ENCODE data around the gene H1-8. TPM values are rescaled to one million over a fixed set of nuclear protein-coding genes. Genes with fewer than 3 reads are reported as not detected.

The H1-8 gene
- polyA plus RNA-seq, 1 experiment, result not detected

- Histone ChIP-seq H3K27me3 (ENCODE audit: control insufficient read depth, insufficient read depth, low read length) (no peaks in the 10 kb centered on the region), H3K4me3 (ENCODE audit: low read depth, low read length) (peak overlapping the region; percentile 10; the same call in 1 of the 2 replicates), H3K27ac (ENCODE audit: low read depth, low read length) (peak overlapping the region; percentile 94), H3K9me3 (ENCODE audit: control insufficient read depth, insufficient read depth, low read length) (no peaks in the 10 kb centered on the region; the same call in 1 of the 2 replicates)
- ChIA-PET CTCF (interaction anchor here (0.7 to 2.0 kb wide), 3 partner anchors 9 to 213 kb away, joined by 3 to 11 read pairs (median 3); no protein-coding TSS in a partner anchor), POLR2A (interaction anchor here (0.6 to 2.9 kb wide), 9 partner anchors 9 to 320 kb away, joined by 3 to 18 read pairs (median 5); partner anchors contain the start of genes IFT122, MBD4 and PLXND1)
- TF ChIP-seq CTCF (IDR thresholded peaks at IDR 0.05; ENCODE audit: low read depth, low read length), result no peak
- DNase-seq (ENCODE audit: low read depth, low spot score), result peak; percentile 77
Observed at GRCh38 chr3:129596194-129597086, 53.5 kb downstream of the H1-8 start.

DNA sequence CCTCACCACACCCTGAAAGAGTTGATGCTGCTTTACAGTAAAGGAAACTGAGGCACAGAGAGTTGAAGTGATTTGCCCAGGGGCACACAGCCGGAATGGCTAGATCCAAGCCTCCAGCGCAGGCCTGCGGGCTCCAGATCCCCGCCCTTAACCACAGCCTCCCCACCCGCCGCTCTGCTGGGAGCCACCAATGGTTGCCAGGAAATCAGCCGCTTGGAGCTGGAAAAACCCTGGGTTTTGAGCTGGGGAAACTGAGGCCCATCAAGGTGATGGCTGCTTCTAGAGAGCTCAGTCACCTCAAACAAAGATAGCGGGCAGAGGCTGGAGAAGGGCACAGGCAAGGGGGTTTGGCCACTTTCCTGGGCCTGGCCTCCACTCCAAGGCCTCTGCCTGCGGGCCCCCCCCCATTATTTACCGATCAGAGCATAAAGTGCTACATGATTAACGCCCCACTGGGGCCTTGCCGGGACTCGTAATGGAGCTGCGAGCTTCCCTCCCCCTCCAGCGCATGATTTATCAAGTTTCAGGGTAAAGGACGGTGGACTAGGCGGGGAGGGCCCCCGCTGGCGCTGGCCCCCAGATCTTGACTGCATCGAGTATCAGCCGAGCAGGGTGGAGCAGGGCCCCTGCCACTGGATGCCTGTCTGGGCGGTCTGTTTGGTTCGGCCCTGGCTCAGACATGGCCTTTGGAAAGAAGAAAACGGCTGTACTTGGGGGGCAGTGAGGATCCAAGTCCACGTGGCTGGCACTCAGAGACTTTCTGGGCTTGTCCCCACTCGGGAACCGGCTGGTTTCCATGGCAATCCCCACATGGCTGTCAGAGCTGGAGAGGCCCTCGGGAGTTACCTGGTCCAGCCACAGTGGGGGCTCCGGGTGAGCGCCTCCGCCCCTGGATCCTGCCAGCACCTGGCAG lies 54.4 kb downstream of the H1-8 start:
- CTCF ChIA-PET, result interaction anchor here (1.5 to 2.0 kb wide), 2 partner anchors 107 to 214 kb away, joined by 3 to 11 read pairs; no protein-coding TSS in a partner anchor
- no peak for DNase-seq (ENCODE audit: low read depth, low spot score)
- peak overlapping the region; percentile 94 for H3K27ac ChIP-seq (ENCODE audit: low read depth, low read length)
- 0 out of 2 replicates have a peak overlapping the region, but pooled peaks have one; percentile 10 for H3K4me3 ChIP-seq (ENCODE audit: low read depth, low read length)
- no peaks in the 10 kb centered on the region; the same call in 1 of the 2 replicates for H3K9me3 ChIP-seq (ENCODE audit: control insufficient read depth, insufficient read depth, low read length)
- no peak for TF ChIP-seq CTCF (IDR thresholded peaks at IDR 0.05; ENCODE audit: low read depth, low read length)
- POLR2A ChIA-PET, result interaction anchor here (0.6 to 2.9 kb wide), 6 partner anchors 8 to 319 kb away, joined by 3 to 18 read pairs (median 8); partner anchors contain the start of genes IFT122, MBD4 and PLXND1
- H3K27me3 ChIP-seq (ENCODE audit: control insufficient read depth, insufficient read depth, low read length), result no peaks in the 10 kb centered on the region

- Histone ChIP-seq H3K9me3 (ENCODE audit: control insufficient read depth, insufficient read depth, low read length) (no peaks in the 10 kb centered on the region; the same call in 1 of the 2 replicates), H3K27ac (ENCODE audit: low read depth, low read length) (peak overlapping the region; percentile 94), H3K27me3 (ENCODE audit: control insufficient read depth, insufficient read depth, low read length) (no peaks in the 10 kb centered on the region), H3K4me3 (ENCODE audit: low read depth, low read length) (no peak overlapping the region)
- DNase-seq (ENCODE audit: low read depth, low spot score), result no peak
- TF ChIP-seq CTCF (IDR thresholded peaks at IDR 0.05; ENCODE audit: low read depth, low read length), result no peak
- ChIA-PET POLR2A (interaction anchor here (1.2 to 2.9 kb wide), 3 partner anchors 38 to 282 kb away, joined by 3 to 13 read pairs (median 12); partner anchors contain the start of genes IFT122 and MBD4), CTCF (no interaction called here)
Observed at GRCh38 chr3:129598000-129598381, 55.0 kb downstream of the H1-8 start.

DNA sequence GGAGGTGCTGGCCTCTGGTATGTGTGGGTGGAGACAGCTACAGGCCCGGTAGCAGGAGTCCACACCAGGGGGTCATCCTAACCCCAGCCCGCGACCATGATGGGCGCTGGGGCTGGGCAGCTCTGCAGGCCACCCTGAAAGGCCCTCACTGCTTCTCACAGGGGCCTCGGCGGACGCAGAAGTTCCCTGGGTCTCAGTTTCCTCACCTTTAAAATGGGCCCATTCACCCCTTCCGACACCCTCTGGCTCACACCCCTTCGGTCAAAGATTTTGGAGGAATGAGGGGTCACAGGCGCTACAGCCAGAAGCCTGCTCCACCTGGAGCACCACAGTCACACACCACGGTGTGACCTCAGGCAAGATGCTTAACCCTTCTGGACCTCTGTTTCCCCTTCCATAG lies 55.5 kb downstream of the H1-8 start:
- no peak overlapping the region for H3K4me3 ChIP-seq (ENCODE audit: low read depth, low read length)
- H3K27ac ChIP-seq (ENCODE audit: low read depth, low read length), result peak overlapping the region; percentile 21
- DNase-seq (ENCODE audit: low read depth, low spot score), result no peak
- ChIA-PET CTCF (no interaction called here), POLR2A (interaction anchor here (2.6 kb wide), 1 partner anchor 38 kb away, joined by 12 read pairs; no protein-coding TSS in a partner anchor)
- no peaks in the 10 kb centered on the region for H3K27me3 ChIP-seq (ENCODE audit: control insufficient read depth, insufficient read depth, low read length)
- H3K9me3 ChIP-seq (ENCODE audit: control insufficient read depth, insufficient read depth, low read length), result no peaks in the 10 kb centered on the region; the same call in 1 of the 2 replicates
- no peak for TF ChIP-seq CTCF (IDR thresholded peaks at IDR 0.05; ENCODE audit: low read depth, low read length)
